Activated T-helper 17 cell treated with anti-CD3 and anti-CD28 coated beads, Interleukin-2, amount 50 U/mL, for 72 hours (primary cell): Measurements from ENCODE around the gene RESP18. TPM values are rescaled to one million over a fixed set of nuclear protein-coding genes. Genes with fewer than 3 reads are reported as not detected.
A peak's percentile ranks its signal among the peaks of the same experiment; 100 is the strongest.
"Not testable (repeated sequence)": the region's sequence is repeated elsewhere in the genome, so short reads cannot be mapped to it uniquely, and the experiment has no call there.

ENCODE experiments used
- ATAC-seq: fragments of 150-1000 bp; cut with Tn5 transposase; replicated peaks from 2 replicates; pipeline ENCODE4 v1.10.0; 2021; ENCODE audit warnings: mild to moderate bottlenecking, moderate library complexity
- H3K27ac Mint-ChIP-seq: one replicate; pipeline ENCODE4 v1.8.0; 2022; ENCODE audit warnings: mixed read lengths
- H3K27me3 Mint-ChIP-seq: one replicate; pipeline ENCODE4 v1.8.0; 2022; ENCODE audit warnings: mixed read lengths
- H3K36me3 Mint-ChIP-seq: one replicate; pipeline ENCODE4 v1.8.0; 2022; ENCODE audit warnings: low read depth, mild to moderate bottlenecking, mixed read lengths
- H3K4me1 Mint-ChIP-seq: one replicate; pipeline ENCODE4 v1.8.0; 2022; ENCODE audit warnings: mixed read lengths
- H3K4me3 Mint-ChIP-seq: one replicate; pipeline ENCODE4 v1.8.0; 2022; ENCODE audit warnings: mild to moderate bottlenecking, mixed read lengths
- H3K9me3 Mint-ChIP-seq: one replicate; pipeline ENCODE4 v1.8.0; 2022; ENCODE audit warnings: mixed read lengths
- total RNA-seq, 2 donors: library from RNA; stranded (reverse); gene quantifications; one replicate each; pipeline ENCODE4 v1.2.3, GENCODE V29; 2022

RESP18 gene
- total RNA-seq, 2 donors from 2014 or later, result not detected

- no peak for ATAC-seq
- no peak overlapping the region for H3K4me3 Mint-ChIP-seq
- H3K36me3 Mint-ChIP-seq, result no peaks in the 10 kb centered on the region
- H3K9me3 Mint-ChIP-seq, result no peaks in the 10 kb centered on the region
- no peak overlapping the region for H3K27ac Mint-ChIP-seq
- H3K27me3 Mint-ChIP-seq, result peaks cover 27% of the 10 kb centered on the region
- H3K4me1 Mint-ChIP-seq, result no peaks in the 10 kb centered on the region
These were observed 17.7 kb upstream of the RESP18 start for GRCh38 chr2:219350215-219350614.

- H3K27ac Mint-ChIP-seq, result no peak overlapping the region
- no peak overlapping the region for H3K4me3 Mint-ChIP-seq
- ATAC-seq, result no peak
- no peaks in the 10 kb centered on the region for H3K36me3 Mint-ChIP-seq
- peaks cover 16% of the 10 kb centered on the region for H3K27me3 Mint-ChIP-seq
- no peaks in the 10 kb centered on the region for H3K9me3 Mint-ChIP-seq
- no peaks in the 10 kb centered on the region for H3K4me1 Mint-ChIP-seq
These were observed 12.3 kb upstream of the RESP18 start for GRCh38 chr2:219344751-219345430.

- H3K27me3 Mint-ChIP-seq, result peaks cover 55% of the 10 kb centered on the region
- ATAC-seq, result no peak
- H3K4me3 Mint-ChIP-seq, result no peak overlapping the region
- no peak overlapping the region for H3K27ac Mint-ChIP-seq
- H3K9me3 Mint-ChIP-seq, result peaks cover 10% of the 10 kb centered on the region
- H3K36me3 Mint-ChIP-seq, result no peaks in the 10 kb centered on the region
- peaks cover 4% of the 10 kb centered on the region for H3K4me1 Mint-ChIP-seq
These were observed 2.8 kb upstream of the RESP18 start for GRCh38 chr2:219335373-219335786.

DNA sequence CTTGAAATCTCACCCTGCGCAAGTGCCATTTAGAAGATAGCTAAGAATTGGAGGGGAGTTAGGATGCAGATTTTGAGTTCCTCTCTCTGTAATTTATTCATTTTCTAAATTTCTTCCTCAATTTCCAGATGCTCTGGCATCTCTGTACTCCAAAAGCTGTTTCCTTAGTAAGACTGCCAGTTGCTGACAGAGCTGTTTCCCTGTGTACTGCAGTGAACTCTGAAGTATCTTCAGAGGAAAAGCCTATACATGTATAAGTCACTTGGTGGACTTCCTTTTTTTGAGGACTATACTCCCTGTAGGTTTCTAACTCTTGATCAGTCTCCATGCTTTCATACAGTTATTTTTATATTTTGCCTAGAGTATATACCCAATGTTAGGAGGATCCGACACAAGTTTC lies 1.5 kb upstream of the RESP18 start:
- Mint-ChIP-seq H3K27me3 (peaks cover 61% of the 10 kb centered on the region), H3K36me3 (no peaks in the 10 kb centered on the region), H3K9me3 (peaks cover 10% of the 10 kb centered on the region), H3K4me3 (no peak overlapping the region), H3K4me1 (peaks cover 4% of the 10 kb centered on the region), H3K27ac (no peak overlapping the region)
- ATAC-seq, result no peak

DNA sequence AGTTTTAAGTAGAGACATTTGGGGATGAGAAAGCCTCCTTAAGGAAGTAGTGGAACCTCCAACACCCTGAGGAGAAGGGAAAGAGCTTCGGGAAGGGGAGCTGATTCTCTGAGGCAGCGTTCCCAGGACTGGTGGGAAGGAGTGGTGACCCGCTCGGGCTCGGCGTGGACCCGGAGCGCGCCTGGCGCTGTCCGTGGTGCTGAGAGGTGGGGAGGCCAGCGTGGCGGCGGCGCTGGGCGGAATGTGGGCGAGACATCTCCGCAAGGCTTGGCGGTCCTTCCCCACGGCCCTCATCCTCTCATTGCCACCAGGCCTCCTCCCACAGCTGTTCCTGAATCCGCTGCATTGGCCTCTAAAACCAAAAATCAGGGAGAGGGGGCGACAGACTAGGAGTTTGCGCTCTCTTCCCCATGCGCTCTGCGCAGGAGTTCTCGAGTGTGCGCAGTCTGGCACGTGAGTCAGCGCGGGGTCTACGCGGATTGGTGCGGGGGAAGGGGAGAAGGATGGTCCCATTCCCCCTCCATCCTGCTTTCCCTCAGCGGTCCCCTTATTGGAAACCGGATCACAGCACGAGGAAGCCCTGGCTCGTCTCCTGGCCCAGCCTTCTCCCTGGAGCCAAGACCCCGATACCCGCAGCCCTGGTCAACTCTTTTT lies 857 bp downstream of the RESP18 start:
- Mint-ChIP-seq H3K36me3 (no peaks in the 10 kb centered on the region), H3K4me3 (no peak overlapping the region), H3K4me1 (peaks cover 4% of the 10 kb centered on the region), H3K9me3 (peaks cover 10% of the 10 kb centered on the region), H3K27ac (no peak overlapping the region), H3K27me3 (peaks cover 69% of the 10 kb centered on the region)
- ATAC-seq, result no peak

GRCh38 chr2:219327719-219328118 lies 4.8 kb downstream of the RESP18 start:
- Mint-ChIP-seq H3K4me1 (peaks cover 4% of the 10 kb centered on the region), H3K27ac (no peak overlapping the region), H3K9me3 (no peaks in the 10 kb centered on the region), H3K4me3 (no peak overlapping the region), H3K36me3 (no peaks in the 10 kb centered on the region), H3K27me3 (peaks cover 52% of the 10 kb centered on the region)
- ATAC-seq, result no peak

GRCh38 chr2:219325657-219326315 lies 6.8 kb downstream of the RESP18 start:
- Mint-ChIP-seq H3K4me1 (no peaks in the 10 kb centered on the region), H3K27me3 (peaks cover 36% of the 10 kb centered on the region), H3K4me3 (no peak overlapping the region), H3K27ac (no peak overlapping the region), H3K9me3 (no peaks in the 10 kb centered on the region), H3K36me3 (no peaks in the 10 kb centered on the region)
- ATAC-seq, result no peak

GRCh38 chr2:219325136-219325535 lies 7.4 kb downstream of the RESP18 start:
- H3K27me3 Mint-ChIP-seq, result peaks cover 31% of the 10 kb centered on the region
- no peak for ATAC-seq
- H3K4me3 Mint-ChIP-seq, result no peak overlapping the region
- no peaks in the 10 kb centered on the region for H3K36me3 Mint-ChIP-seq
- no peak overlapping the region for H3K27ac Mint-ChIP-seq
- H3K4me1 Mint-ChIP-seq, result no peaks in the 10 kb centered on the region
- H3K9me3 Mint-ChIP-seq, result no peaks in the 10 kb centered on the region

- Mint-ChIP-seq H3K4me1 (no peaks in the 10 kb centered on the region), H3K36me3 (no peaks in the 10 kb centered on the region)
These were observed 9.1 kb downstream of the RESP18 start for GRCh38 chr2:219323434-219323833.

GRCh38 chr2:219314804-219315468 lies 17.6 kb downstream of the RESP18 start:
- peaks cover 19% of the 10 kb centered on the region for H3K27me3 Mint-ChIP-seq
- no peaks in the 10 kb centered on the region for H3K4me1 Mint-ChIP-seq
- H3K9me3 Mint-ChIP-seq, result no peaks in the 10 kb centered on the region
- no peak overlapping the region for H3K27ac Mint-ChIP-seq
- H3K36me3 Mint-ChIP-seq, result no peaks in the 10 kb centered on the region
- no peak for ATAC-seq
- no peak overlapping the region for H3K4me3 Mint-ChIP-seq

More at GRCh38 chr2:219323434-219323833, 9.1 kb downstream of the RESP18 start:
- Mint-ChIP-seq H3K27me3 (peaks cover 22% of the 10 kb centered on the region), H3K27ac (no peak overlapping the region), H3K9me3 (no peaks in the 10 kb centered on the region), H3K4me3 (no peak overlapping the region)
- no peak for ATAC-seq

- ATAC-seq, H3K9me3 Mint-ChIP-seq, H3K4me1 Mint-ChIP-seq, H3K36me3 Mint-ChIP-seq, H3K4me3 Mint-ChIP-seq, H3K27ac Mint-ChIP-seq: not testable (repeated sequence)
- H3K27me3 Mint-ChIP-seq, result peaks cover 30% of the 10 kb centered on the region
These were observed 19.8 kb downstream of the RESP18 start for GRCh38 chr2:219312683-219313263.

DNA sequence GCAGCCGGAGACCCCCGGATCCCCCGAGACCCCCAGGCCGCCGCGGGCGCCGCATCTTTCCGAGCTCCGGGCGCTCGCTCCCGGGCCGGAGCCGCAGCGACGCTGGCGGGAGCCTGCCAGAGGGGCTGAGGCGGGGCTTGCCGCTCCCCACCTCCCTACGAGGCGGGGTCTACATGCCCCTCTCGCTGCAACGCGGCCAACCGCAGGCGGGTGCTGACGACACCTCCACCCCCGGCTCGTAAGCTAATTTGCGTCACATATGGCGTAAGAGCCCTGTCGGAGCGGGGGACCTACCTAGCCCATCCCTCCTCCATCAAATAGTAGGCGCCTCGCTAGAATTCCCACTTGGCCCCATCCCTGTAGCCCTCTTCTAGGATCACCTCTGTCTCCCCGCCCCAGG lies 23.3 kb downstream of the RESP18 start, which contains the start of gene PTPRN:
TSS of gene PTPRN (minus strand) at position 124 of the 400 bp plus-strand sequence. CDS start at position 55, 69 bp downstream.
- ATAC-seq, result no peak

DNA sequence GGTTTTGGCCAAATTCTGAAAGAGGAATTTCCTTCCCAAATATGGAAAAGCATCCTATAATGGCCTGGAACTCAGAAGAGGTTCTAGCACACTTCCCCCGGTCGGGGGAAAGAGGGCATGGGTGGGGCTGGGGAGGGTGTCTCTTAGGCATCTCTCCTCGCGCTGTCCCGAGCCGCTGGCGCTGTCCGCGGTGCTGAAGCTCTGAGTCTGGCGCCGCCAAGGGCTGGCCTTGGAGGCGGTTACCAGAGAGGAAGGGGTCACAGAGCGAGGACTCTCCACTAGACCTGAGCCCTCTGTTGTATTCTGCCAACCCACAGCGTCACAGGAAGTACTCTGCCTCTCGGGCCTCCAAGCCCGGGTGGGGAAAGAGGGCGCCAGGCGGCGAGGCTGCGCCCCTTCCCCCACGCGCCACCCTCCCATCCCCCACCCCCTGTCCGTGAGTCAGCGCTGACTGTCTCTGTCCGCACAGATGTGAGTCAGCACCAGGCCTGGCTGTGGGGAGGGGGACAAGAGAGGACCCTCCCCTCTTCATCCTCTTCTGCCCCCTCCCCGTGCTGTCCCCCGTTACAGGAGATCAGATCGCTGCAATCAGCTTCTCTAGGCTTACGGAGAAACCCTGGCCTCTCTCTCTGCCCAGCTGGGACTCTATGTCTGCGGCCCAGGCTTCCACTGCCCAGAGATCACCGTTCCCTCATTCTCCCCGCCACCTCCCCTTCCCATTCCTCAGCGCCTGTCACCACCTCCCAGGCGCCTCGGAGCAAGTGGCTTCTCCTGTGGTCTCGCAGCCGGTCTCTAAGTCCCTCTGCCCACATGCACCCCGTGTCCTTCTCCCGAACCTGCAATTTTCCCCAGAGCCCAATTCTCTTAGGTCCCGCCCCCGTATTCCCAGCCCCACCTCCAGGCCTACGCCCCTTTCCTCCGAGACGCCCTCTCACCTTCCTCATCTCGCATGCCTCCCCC lies 24.1 kb downstream of the RESP18 start:
- Mint-ChIP-seq H3K9me3 (no peaks in the 10 kb centered on the region), H3K4me3 (no peak overlapping the region), H3K27ac (no peak overlapping the region), H3K27me3 (peaks cover 46% of the 10 kb centered on the region), H3K36me3 (no peaks in the 10 kb centered on the region), H3K4me1 (no peaks in the 10 kb centered on the region)
- ATAC-seq, result peak; percentile 85

More for the DNA sequence above, 23.3 kb downstream of the RESP18 start, which contains the start of gene PTPRN:
- no peaks in the 10 kb centered on the region for H3K4me1 Mint-ChIP-seq
- H3K9me3 Mint-ChIP-seq, result no peaks in the 10 kb centered on the region
- no peaks in the 10 kb centered on the region for H3K36me3 Mint-ChIP-seq
- peaks cover 47% of the 10 kb centered on the region for H3K27me3 Mint-ChIP-seq
- no peak within 1 kb of the TSS for H3K27ac Mint-ChIP-seq
- H3K4me3 Mint-ChIP-seq, result no peak within 1 kb of the TSS
